NCI-H69 (cell line): ENCODE data around the gene FOXD4L6.
"Not testable (repeated sequence)": the region's sequence is repeated elsewhere in the genome, so short reads cannot be mapped to it uniquely, and the experiment has no call there.

Experiments used
- DNase-seq: peaks from one replicate; lab custom pipeline; 2025; lab: John Stamatoyannopoulos, UW

The FOXD4L6 gene

DNA sequence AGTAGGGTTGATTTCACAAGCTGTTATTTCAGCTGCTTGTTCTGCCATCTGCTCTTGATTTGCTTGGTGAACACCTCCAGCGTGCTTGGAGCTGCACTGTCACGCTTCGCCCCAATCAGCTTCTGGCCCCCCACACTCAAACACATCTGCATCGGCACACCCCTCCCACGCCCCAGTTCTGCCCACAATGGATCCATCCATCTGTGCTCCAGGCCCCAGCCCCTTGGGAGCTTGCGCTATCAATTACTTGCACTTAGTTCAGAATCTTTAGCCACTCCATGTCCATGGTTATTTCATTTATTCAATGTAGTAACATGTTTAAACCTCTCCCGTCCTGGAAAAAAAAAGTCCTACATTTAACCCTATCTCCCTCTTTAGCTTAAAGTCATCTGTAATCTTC, 28.0 kb downstream of the FOXD4L6 start:
- DNase-seq, result not testable (repeated sequence)

DNA sequence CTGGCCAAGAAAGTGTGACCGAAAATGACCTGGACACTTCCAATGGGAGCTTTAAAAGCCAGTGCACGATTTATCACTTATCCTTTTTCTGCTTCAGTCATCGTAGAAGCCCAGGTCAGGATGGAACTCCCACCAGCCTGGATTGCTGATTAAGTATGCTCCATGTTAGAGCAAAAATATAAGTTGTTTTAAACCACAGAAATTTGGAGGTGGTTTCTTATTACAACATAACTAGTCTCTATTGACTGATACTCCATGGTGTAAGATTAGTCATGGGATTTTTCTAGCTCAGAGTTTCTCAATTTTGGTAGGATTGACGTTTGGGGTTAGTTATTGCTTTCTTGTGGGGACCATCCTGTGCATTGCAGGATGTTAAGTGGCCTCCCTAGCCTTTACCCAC, 29.7 kb downstream of the FOXD4L6 start:
- DNase-seq, result not testable (repeated sequence)

DNA sequence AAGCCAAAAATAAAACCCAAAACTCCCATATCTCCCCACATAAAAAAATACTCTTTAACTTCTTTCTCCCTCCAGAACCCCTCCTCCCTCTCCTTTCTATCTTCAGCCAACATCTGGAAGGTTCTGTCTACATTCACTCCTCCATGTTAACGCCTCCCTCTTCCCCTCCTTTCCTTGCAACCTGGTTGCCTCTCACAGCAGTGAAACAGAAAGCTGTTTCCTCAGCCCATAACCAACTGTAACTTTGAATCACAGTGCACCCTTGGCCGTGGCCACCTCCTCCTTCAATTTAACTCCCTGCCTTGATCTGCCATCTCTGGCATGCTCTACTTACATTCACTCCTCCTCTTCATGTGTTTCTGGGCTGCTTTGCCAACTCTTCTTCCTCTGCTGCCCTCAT, 33.4 kb downstream of the FOXD4L6 start:
- not testable (repeated sequence) for DNase-seq

DNA sequence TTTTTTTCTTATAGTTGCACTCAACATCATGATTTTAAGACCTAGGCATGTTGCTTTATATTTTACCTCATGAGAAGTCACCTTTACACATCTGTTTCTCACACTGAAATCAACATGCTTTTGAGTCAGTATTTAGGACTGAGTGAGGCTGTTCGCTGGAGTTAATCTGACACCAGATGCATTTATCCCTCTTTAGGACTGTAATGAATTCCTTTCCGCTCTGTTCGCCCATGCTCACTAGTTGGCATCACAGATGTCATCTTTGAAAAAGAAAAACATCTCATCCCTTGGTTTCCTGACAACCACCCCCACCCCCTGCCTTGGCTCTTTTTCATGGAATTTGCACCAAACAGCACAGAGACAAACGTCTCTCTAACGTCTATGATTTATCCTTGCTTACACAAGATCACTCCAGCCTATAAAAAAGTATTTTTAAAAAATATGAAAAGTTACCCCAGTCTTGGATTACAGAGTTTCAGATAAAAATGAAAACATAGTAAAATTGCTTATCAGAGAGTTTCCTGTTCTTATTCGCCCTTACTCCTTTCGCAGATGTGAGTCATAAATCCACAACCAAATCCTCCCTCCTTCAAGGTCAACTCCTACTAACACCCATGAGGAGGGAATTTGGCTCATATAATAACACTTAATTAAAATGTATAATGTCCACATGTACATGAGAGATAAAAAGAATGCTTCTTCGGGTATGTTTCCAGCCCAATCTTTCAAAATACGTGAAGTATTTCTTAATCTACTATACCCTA, 34.3 kb downstream of the FOXD4L6 start:
- not testable (repeated sequence) for DNase-seq

DNA sequence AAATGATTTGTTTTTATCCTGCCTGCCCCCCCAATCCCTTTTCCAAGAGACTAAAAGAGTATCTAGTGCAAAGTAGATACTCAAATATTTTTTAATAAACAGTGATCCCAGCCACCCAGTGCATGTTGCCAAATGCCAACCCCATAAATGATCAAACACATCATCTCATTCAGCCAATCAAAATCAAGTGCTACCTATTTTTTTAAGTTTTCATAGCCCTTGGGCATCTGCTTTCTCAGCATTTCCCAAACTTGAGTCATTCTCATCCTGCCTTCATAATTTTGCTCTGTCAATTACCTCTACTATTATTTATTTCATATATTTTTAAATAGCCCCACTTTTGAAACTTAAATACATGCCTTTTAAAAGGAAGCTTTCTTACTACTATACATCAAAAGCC, 37.6 kb downstream of the FOXD4L6 start:
- not testable (repeated sequence) for DNase-seq

DNA sequence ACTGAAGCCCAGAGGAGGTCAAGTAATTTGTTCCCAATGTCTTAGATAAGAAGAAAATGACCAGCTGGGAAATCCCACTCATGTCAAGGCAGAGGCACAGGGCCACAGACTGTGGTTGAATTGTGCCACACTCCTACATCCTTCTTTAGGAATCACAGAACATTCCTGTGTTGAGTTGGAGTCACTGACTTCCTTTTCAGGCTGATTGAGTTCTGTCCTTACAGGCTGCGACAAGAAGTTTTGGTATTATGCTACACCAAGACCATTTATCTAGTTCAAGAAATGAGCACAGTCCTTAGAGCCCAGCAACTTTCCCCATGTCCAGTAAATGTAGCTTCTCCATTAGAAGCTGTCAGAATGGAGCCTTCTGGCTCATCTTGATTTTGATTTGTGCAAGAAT, 38.1 kb downstream of the FOXD4L6 start:
- not testable (repeated sequence) for DNase-seq

DNA sequence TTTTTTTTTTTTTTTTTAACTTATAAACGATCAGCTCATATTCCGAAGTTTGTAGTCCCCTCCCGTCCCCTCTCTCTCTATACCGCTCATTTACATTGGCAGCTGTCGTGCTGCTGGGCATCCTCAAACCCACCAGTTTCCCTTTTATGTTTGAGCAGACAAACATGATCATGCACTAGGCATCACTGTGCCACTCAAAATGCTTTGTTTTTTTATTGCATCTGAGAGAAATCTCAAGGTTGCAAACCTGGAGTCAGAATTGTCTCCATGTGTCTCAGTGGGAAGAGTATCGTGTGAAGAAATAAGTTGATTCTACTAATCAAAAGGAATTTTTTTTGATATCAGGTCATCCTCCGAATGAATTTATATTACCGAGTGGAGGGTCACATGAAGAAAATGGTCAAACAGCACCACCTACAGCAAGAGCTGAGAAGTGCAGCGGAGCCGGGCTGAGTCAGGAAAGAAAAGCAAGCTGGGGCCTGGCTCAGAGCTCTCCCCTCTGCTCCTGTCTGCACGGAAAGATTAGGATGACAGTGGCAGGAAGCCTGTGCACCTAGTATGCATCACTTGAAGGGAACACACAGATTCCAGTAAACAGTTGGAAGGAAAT, 39.9 kb downstream of the FOXD4L6 start:
- not testable (repeated sequence) for DNase-seq

DNA sequence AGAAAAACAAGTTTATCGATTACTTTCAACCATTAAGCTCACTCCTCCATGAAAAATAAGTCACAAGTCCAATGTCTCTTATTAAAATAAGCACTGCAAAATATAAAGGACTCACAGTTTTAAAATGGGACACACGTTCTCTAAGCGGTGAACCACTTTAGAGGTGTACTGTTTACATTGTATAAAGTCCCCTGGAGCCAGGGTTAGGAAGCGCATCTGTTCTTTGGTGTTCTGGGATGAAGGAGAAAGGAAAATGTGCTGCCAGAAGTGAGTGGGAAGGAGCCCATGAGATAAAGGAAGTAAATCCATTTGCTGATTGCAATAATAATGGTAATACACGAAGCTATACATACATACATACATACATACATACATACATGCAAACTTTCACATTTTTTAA, 40.6 kb downstream of the FOXD4L6 start:
- not testable (repeated sequence) for DNase-seq

DNA sequence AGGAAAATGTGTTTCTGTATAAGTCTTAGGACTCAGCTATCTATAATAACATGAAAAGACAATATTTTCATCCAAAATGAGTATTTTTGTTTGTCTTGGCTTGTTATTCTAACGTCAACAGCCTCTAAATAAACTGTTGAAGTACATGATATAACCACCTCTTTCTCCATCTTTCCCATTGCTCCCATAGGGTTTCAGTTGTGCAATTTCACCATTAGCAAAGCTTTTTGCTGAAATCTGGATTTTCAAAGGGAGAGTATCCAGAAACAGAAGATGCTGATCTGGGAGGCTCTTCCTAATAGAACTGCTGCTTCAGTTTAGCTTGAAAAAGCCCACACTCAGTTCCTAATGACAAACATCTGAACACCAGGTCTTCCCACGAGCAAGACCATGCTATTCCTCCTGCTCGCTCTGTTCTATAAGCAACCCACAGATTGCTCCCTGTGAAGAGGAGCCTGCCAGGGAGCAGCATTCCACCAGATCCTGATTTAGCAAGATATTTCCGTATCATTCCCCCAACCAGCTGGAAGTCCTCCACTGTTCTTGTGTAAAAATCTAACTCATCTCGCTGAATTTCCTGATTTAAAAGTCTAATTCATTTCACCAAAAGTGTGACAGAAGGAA, 41.2 kb downstream of the FOXD4L6 start:
- not testable (repeated sequence) for DNase-seq

DNA sequence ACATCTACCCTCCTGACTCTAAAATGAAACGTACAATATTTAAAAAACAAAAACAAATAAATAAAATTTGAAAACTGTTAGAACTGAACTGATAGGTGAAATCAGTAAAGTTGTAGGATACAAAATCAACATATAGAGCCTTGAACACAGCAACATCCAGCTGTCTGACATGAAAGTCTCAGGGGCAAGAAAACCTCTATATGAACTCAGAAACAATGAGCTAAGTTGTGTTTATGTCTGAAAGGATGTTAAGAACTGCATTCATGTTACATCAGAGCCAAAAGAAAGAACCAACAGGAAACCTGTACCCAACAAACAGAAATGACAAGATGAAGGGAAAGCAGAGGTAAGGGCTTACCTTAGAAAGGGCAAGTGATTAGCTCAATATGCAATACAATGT, 41.8 kb downstream of the FOXD4L6 start:
- not testable (repeated sequence) for DNase-seq

DNA sequence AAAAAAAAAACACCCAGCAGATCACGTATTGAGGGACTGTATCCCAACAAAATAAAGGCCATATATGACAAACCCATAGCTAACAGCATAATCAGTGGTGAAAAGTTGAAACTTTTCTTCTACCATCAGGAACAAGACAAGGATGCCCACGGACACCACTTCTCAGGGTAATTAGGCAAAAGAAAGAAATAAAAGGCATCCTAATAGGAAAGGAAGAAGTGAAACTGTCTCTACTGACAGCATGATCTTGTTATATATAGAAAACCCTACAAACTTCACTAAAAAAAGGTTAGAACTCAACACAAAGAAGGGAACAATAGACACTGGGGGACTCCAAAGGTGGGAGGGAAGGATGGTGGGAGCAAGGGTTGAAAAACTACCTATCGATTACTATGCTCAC, 42.3 kb downstream of the FOXD4L6 start:
- DNase-seq, result not testable (repeated sequence)

DNA sequence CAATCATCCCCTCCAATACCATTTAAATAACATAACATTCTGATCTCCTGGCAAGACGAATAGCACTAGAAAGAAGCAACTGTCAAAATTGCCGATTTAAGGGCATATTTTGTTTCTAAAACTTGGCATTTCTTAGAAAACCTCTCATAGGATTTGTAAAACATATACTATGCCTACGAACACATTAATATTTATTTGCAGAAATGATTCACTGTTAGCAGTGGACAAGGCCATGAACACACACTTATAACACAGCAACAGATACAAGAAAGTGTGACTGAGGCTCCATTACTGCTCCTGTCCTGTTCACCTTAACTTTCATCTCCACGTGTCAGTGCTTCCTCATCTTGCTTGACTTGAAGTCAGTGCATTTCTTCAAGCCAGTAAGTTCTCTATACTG, 46.1 kb downstream of the FOXD4L6 start:
- DNase-seq, result not testable (repeated sequence)

DNA sequence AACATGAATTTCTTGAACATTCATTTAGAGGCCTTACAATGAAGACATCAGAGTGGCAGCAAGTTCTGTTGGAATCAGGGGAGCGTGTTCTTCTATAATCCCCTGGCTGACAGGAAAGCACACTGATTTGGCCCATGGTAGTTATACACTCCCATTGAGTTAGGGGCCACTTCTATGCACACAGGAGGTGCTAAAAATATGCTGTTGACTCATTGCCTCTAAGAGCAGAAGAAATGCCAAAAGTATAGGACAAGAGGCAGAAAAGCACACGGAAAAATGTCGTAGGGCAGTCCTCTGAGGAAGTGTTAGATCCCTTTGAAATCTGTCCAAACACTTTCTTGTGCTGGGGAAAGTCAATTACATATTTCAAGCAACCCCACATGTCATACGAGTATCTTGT, 49.0 kb downstream of the FOXD4L6 start:
- not testable (repeated sequence) for DNase-seq

DNA sequence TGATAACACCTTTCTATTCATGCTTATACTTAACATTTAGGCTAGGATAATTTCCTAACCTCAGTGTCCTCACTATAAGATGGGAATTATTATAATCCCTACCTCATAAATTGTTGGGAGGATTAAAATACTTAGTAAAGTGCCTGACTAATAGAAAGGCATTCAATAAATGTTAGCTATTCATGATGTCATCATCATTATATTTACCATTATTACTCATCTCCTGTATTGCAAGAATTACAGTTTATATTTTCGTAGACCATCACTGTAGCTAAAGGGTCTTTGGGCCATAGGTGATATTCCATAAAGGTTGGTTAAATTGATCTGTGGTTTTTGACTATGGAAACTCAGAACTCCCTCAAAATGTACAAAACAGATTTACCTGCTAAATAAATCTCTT, 50.9 kb downstream of the FOXD4L6 start:
- DNase-seq, result not testable (repeated sequence)
